Stomach (tissue), 9 donors: ENCODE data around the gene TPBG. TPM values are rescaled to one million over a fixed set of nuclear protein-coding genes. Genes with fewer than 3 reads are reported as not detected.
A peak's percentile ranks its signal among the peaks of the same experiment; 100 is the strongest.
"Not testable (repeated sequence)": the region's sequence is repeated elsewhere in the genome, so short reads cannot be mapped to it uniquely, and the experiment has no call there.

Experiments
- DNase-seq, 2 donors: peaks; one replicate each; pipeline versions ENCODE4 v3.0.0 to v3.0.0-alpha.2; 2013 to 2019
- H3K27ac ChIP-seq, 5 donors: fragments of 200-600 bp in 4 of 5; sonication (generic) in 4 of 5; one replicate each; pipeline ENCODE4 v1.5.1; 2013 to 2019; ENCODE audit warnings: mild to moderate bottlenecking in 1 of 5, moderate library complexity in 1 of 5
- H3K27me3 ChIP-seq, 3 donors: fragments of 200-600 bp; sonication (generic); one replicate each; pipeline ENCODE4 v1.5.1; 2017 to 2019; ENCODE audit warnings: mixed run types in 1 of 3
- H3K36me3 ChIP-seq, 4 donors: fragments of 200-600 bp; sonication (generic); 1 replicate in 3 of 4; 2 replicates in 1 of 4; pipeline ENCODE4 v1.5.1; 2016 to 2019
- H3K4me1 ChIP-seq, 4 donors: fragments of 200-600 bp; sonication (generic); one replicate each; pipeline ENCODE4 v1.5.1; 2016 to 2019
- H3K4me3 ChIP-seq, 4 donors: fragments of 200-600 bp; sonication (generic) in 3 of 4; one replicate each; pipeline ENCODE4 v1.5.1; 2016 to 2019; ENCODE audit warnings: mild to moderate bottlenecking in 1 of 4
- H3K9me3 ChIP-seq, 4 donors: fragments of 200-600 bp; sonication (generic); one replicate each; pipeline ENCODE4 v1.5.1; 2016 to 2019
- EP300 ChIP-seq: sonication (generic); formaldehyde crosslinking; IDR thresholded peaks from one replicate; pipeline ENCODE4 v1.6.1; 2017; ENCODE audit warnings: antibody characterized with exemption
- POLR2A ChIP-seq, 4 donors: fragments of 450-650 bp; IDR thresholded peaks; one replicate each; pipeline ENCODE4 v1.6.1; 2016; ENCODE audit warnings: antibody characterized with exemption in 4 of 4, control low read depth in 2 of 4, mild to moderate bottlenecking in 1 of 4, moderate library complexity in 1 of 4
- POLR2AphosphoS5 ChIP-seq, 3 donors: sonication (generic); formaldehyde crosslinking; IDR thresholded peaks; one replicate each; pipeline ENCODE4 v1.6.1; 2016; ENCODE audit warnings: antibody characterized with exemption in 3 of 3
- WGBS, 5 donors: extraction: QIAGEN DNeasy Blood & Tissue Kit in 3 of 5; methylation state at CpG; one replicate each; pipeline versions ENCODE4 v1.1.5 to v1.1.7; 2013 to 2018; 5-methylcytosine and 5-hydroxymethylcytosine counted together
- intact Hi-C: fragments of 100-400 bp; cut with DNase I; formaldehyde crosslinking; loops from one replicate; pipeline ENCODE4 v1.15.1; 2023; ENCODE audit warnings: low total_unique reads
- polyA plus RNA-seq, 3 donors: library from polyadenylated mRNA; stranded (reverse); fragments of 200-250 nt; gene quantifications; one replicate each; pipeline ENCODE4 v1.2.3, GENCODE V29; 2013
- total RNA-seq, 5 donors: library from RNA; depleted of rRNA; stranded (reverse); fragments of >200 nt; gene quantifications; one replicate each; pipeline versions ENCODE4 v1.1.0 to v1.2.3, GENCODE V29; 2014 to 2016
- TF ChIP-seq, protein P1 (sequence below), 7 experiments: fragments of 450-650 bp in 4 of 7; fragments of 200-600 bp in 3 of 7; sonication (generic) in 3 of 7; IDR thresholded peaks; one replicate each; pipeline ENCODE4 v1.5.1; 2016 to 2019; ENCODE audit warnings: antibody characterized with exemption in 7 of 7, control low read depth in 2 of 7, mild to moderate bottlenecking in 1 of 7
- donor health status: healthy with polysubstance abuse.
- donor health status: Bipolar disorder and iron deficiency.
- donor health status: healthy.

Gene TPBG
- total and polyA plus RNA-seq, 8 donors, result 1.4 to 21.2 (median 8.5) TPM

- H3K36me3 ChIP-seq, result no peaks in the 10 kb centered on the region
- no peaks in the 10 kb centered on the region for H3K9me3 ChIP-seq
- TF ChIP-seq, protein P1, sequence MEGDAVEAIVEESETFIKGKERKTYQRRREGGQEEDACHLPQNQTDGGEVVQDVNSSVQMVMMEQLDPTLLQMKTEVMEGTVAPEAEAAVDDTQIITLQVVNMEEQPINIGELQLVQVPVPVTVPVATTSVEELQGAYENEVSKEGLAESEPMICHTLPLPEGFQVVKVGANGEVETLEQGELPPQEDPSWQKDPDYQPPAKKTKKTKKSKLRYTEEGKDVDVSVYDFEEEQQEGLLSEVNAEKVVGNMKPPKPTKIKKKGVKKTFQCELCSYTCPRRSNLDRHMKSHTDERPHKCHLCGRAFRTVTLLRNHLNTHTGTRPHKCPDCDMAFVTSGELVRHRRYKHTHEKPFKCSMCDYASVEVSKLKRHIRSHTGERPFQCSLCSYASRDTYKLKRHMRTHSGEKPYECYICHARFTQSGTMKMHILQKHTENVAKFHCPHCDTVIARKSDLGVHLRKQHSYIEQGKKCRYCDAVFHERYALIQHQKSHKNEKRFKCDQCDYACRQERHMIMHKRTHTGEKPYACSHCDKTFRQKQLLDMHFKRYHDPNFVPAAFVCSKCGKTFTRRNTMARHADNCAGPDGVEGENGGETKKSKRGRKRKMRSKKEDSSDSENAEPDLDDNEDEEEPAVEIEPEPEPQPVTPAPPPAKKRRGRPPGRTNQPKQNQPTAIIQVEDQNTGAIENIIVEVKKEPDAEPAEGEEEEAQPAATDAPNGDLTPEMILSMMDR (IDR thresholded peaks at IDR 0.05), result no peak
- no peak for TF ChIP-seq POLR2A (IDR thresholded peaks at IDR 0.05)
- TF ChIP-seq POLR2AphosphoS5 (IDR thresholded peaks at IDR 0.05), result no peak
- TF ChIP-seq EP300, result no peak
- no peak overlapping the region for H3K4me3 ChIP-seq
- H3K27ac ChIP-seq, result no peak overlapping the region
- peaks cover 0 to 10% (median 1%) of the 10 kb centered on the region in 4 donors for H3K4me1 ChIP-seq
- intact Hi-C loops, result no loop called here
- H3K27me3 ChIP-seq, result no peaks in the 10 kb centered on the region
- WGBS, 5 donors, result 41 to 57% (median 50%) methylated on average over 3 of the region's 3 CpGs
- no peak for DNase-seq
Observed at GRCh38 chr6:82385102-82385501, 21.5 kb downstream of the TPBG start.

DNA sequence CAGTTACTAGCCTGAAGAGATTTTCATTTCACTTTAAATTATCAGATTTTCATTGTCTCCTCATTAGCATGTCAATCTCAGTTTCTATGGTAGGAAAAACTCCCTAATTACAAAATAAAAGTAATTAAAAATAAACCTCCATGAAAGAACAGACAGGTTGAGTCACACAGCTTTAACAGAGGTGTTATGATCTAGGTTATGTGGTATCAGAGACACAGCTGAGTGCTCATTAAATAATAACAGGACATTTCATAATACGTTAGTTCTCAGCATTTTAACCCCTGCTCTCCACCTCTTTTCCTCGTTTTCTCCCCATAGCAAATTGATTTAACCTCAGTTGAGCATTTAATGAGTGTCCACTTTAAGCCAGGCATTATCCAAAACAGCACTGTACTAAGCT lies 21.9 kb downstream of the TPBG start:
- TF ChIP-seq, protein P1 (IDR thresholded peaks at IDR 0.05), result no peak
- TF ChIP-seq POLR2A (IDR thresholded peaks at IDR 0.05) (no peak), EP300 (no peak), POLR2AphosphoS5 (IDR thresholded peaks at IDR 0.05) (no peak)
- intact Hi-C loops, result no loop called here
- Histone ChIP-seq H3K4me1 (peaks cover 0 to 10% (median 1%) of the 10 kb centered on the region in 4 donors), H3K27me3 (no peaks in the 10 kb centered on the region), H3K4me3 (no peak overlapping the region), H3K9me3 (no peaks in the 10 kb centered on the region), H3K27ac (no peak overlapping the region), H3K36me3 (no peaks in the 10 kb centered on the region)
- WGBS, 5 donors, result 21 to 55% (median 33%) methylated on average over 2 of the region's 2 CpGs
- no peak for DNase-seq

- Histone ChIP-seq H3K9me3 (no peaks in the 10 kb centered on the region), H3K27me3 (no peaks in the 10 kb centered on the region), H3K4me3 (no peak overlapping the region), H3K36me3 (no peaks in the 10 kb centered on the region), H3K4me1 (peaks cover 0 to 10% (median 1%) of the 10 kb centered on the region in 4 donors), H3K27ac (no peak overlapping the region)
- intact Hi-C loops, result no loop called here
- no peak for TF ChIP-seq POLR2AphosphoS5 (IDR thresholded peaks at IDR 0.05)
- TF ChIP-seq POLR2A (IDR thresholded peaks at IDR 0.05), result no peak
- TF ChIP-seq, protein P1 (IDR thresholded peaks at IDR 0.05), result no peak
- no peak for TF ChIP-seq EP300
- peak in 1 of 2 donors; percentile 36 for DNase-seq
- WGBS, 5 donors, result 37 to 63% (median 53%) methylated on average over 2 of the region's 2 CpGs
Observed at GRCh38 chr6:82385961-82386360, 22.3 kb downstream of the TPBG start.

DNA sequence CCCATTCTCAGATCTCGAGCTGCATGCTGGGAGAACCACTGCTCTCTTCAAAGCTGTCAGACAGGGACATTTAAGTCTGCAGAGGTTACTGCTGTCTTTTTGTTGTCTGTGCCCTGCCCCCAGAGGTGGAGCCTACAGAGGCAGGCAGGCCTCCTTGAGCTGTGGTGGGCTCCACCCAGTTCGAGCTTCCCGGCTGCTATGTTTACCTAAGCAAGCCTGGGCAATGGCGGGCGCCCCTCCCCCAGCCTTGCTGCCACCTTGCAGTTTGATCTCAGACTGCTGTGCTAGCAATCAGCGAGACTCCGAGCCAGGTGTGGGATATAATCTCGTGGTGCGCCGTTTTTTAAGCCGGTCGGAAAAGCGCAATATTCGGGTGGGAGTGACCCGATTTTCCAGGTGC lies 31.2 kb downstream of the TPBG start:
- WGBS, 5 donors, result 78 to 86% (median 80%) methylated on average over 11 to 15 of the region's 15 CpGs
- H3K4me1 ChIP-seq, H3K9me3 ChIP-seq, H3K27me3 ChIP-seq, H3K36me3 ChIP-seq, intact Hi-C loops, H3K4me3 ChIP-seq, DNase-seq, H3K27ac ChIP-seq: not testable (repeated sequence)

DNA sequence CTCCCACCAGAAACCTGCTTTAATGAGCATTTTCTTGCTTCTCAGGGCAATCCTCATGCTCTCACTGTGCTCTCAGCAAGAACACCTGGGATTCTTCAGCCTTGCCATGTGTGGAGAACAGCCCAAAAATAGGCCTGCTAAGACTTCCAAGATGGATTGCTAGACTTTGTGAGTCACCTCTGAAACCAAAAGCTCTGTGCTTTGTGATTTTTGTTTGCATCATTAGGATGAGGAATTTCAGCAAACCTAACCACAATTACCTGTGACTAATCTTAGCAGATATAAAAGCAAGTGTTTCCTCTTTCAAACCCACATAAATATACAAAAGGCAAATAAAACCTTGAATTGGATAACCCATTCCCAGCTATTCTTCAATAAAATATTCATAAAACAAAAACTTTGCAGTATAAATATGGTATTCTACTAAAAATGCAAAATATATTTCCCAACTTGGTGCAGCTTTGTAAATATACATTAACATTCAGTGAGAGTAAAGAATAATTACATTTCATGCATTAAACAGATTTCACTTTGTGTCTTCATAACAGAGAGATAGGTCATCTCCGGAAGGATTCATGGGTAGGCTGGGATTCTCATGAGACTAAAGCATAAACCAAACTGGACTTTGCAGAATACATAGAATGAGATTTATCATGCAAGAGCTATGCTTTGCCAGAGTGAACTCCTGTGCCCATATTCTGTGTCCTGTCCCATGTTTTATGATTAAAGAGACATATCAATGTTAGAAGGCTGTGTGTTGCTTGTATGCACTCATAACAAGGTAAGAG lies 33.5 kb downstream of the TPBG start:
- H3K4me3 ChIP-seq, result no peak overlapping the region
- intact Hi-C loops, result no loop called here
- no peaks in the 10 kb centered on the region for H3K27me3 ChIP-seq
- no peaks in the 10 kb centered on the region for H3K36me3 ChIP-seq
- no peak overlapping the region for H3K27ac ChIP-seq
- H3K9me3 ChIP-seq, result no peaks in the 10 kb centered on the region
- WGBS, 5 donors, result 88 to 96% (median 93%) methylated on average over 1 of the region's 1 CpG
- H3K4me1 ChIP-seq, result peaks cover 0 to 9% (median 0%) of the 10 kb centered on the region in 4 donors
- peak in 1 of 3 donors; percentile 11 for TF ChIP-seq POLR2AphosphoS5 (IDR thresholded peaks at IDR 0.05)
- TF ChIP-seq, protein P1 (IDR thresholded peaks at IDR 0.05), result no peak
- peak in 1 of 2 donors; percentile 14 for DNase-seq
